22Rv1 (cell line): Measurements from ENCODE around the gene OR5T1.

Experiments
- ZFX ChIP-seq: fragments of 450-650 bp; IDR thresholded peaks from 2 replicates; pipeline ENCODE4 v1.6.1; 2017; ENCODE audit warnings: antibody characterized with exemption, borderline replicate concordance
- TF ChIP-seq, protein P1 (sequence below): fragments of 450-650 bp; IDR thresholded peaks from 2 replicates; pipeline ENCODE4 v1.5.1; 2017; ENCODE audit warnings: mild to moderate bottlenecking

DNA sequence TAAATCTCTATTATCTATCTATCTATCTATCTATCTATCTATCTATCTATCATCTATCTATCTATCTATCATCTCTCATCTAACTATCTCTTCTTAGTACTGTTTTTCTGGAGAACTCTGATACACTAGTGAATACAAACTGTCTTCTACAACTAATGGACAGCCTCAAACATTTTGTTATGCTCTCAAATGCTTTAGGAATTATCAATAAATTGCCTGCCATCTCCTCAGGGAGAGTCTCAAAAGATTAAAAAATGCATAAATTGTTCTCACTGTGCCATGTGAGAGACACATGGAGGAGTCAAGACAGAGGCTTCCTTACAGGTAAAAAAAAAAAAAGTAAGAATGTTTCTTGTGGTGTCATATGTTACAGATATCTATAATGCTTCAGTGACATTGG is 40.9 kb downstream of the OR5T1 start, which contains the start of gene OR8K3:
- TF ChIP-seq, protein P1, sequence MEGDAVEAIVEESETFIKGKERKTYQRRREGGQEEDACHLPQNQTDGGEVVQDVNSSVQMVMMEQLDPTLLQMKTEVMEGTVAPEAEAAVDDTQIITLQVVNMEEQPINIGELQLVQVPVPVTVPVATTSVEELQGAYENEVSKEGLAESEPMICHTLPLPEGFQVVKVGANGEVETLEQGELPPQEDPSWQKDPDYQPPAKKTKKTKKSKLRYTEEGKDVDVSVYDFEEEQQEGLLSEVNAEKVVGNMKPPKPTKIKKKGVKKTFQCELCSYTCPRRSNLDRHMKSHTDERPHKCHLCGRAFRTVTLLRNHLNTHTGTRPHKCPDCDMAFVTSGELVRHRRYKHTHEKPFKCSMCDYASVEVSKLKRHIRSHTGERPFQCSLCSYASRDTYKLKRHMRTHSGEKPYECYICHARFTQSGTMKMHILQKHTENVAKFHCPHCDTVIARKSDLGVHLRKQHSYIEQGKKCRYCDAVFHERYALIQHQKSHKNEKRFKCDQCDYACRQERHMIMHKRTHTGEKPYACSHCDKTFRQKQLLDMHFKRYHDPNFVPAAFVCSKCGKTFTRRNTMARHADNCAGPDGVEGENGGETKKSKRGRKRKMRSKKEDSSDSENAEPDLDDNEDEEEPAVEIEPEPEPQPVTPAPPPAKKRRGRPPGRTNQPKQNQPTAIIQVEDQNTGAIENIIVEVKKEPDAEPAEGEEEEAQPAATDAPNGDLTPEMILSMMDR = no peak
- no peak for TF ChIP-seq ZFX
